Choroid plexus epithelial cell (primary cell): Measurements from ENCODE around the gene ADNP2.
"Not testable (repeated sequence)": the region's sequence is repeated elsewhere in the genome, so short reads cannot be mapped to it uniquely, and the experiment has no call there.

ENCODE experiments used
- DNase-seq: peaks from one replicate; pipeline ENCODE4 v3.0.0-alpha.2; 2010; ENCODE audit warnings: low read depth
- H3K4me3 ChIP-seq: 2 replicates; pipeline ENCODE4 v1.5.1; 2011; ENCODE audit warnings: low read depth, mild to moderate bottlenecking, control low read depth, low read length, moderate library complexity
- CTCF ChIP-seq: conservative IDR thresholded peaks from 2 replicates; pipeline ENCODE4 v1.5.1; 2011; ENCODE audit warnings: low read depth, mild to moderate bottlenecking, control low read depth, inconsistent platforms, low read length, moderate library complexity

The ADNP2 gene

DNA sequence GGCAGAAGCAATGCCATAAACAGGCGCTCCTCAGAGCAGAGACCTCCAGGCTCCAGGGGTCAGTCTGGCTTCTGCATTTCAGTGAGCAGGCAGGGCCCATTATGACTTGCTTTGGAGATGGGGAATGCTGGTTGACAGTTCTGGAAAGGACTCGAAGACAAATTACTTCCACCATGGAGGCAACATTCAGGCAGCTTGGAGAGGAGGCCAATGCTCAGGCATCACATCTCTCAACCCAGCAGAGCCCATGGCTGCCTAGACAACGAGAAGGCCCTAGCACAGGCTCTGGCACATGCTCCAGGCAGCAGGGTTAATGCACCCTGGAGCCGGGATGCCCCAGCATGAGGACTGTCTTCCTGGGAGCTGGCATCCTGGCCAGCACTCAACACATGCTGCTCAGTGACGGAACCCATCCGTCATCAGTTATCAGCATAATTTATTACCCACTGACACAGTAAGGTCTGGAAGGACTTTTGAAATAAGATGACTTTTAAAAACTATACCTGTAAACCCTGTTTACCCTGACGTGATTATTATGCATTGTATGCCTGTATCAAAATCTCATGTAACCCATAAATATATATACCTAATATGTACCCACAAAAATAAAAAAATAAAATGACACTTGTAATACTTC is 52.8 kb downstream of the ADNP2 start:
- no peak overlapping the region for H3K4me3 ChIP-seq
- no peak for DNase-seq
- no peak for TF ChIP-seq CTCF

DNA sequence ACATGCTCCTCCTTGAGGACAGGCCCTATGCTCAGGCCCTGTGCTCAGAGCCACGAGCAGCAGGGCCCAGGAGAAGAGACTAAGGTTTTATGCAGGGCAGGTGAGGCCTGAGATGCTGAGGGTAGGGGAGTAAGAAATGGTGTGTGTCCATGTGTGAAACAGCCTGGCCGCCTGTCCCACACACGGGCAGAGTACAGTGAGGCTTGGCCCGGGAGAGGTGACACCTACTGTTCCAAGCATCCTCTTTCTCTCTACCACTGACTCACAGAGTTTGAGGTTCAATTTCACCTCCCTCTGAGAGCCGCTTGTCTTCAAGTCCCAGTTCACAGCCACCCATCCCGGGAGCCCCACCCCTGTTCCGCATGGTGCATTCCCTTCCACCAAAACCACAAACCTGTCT is 54.1 kb downstream of the ADNP2 start:
- DNase-seq: no peak
- TF ChIP-seq CTCF: no peak
- H3K4me3 ChIP-seq: no peak overlapping the region

GRCh38 chr18:80164727-80165355 is 55.8 kb downstream of the ADNP2 start:
- not testable (repeated sequence) for DNase-seq, H3K4me3 ChIP-seq

DNA sequence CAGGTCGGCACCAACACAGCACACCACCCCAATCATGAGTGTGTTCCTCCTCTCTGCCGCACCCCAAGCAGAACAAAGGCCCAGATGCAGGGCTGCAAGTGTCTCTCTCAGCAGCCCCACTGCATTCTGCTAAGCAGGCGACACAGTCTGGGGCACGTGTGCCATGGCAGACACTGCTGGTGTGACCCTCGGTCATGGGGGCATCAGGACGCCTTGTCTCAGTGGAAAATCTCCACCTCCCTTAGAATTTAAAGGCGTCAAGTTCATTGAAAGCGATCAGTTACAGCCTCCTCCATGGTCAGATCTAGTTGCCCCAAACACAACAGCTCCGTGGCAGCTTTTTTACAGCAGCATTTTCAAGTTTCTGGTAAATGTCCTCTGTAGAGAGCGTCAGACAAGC is 57.2 kb downstream of the ADNP2 start:
- TF ChIP-seq CTCF: no peak
- no peak overlapping the region for H3K4me3 ChIP-seq
- DNase-seq: no peak

GRCh38 chr18:80166725-80167124 is 57.7 kb downstream of the ADNP2 start:
- TF ChIP-seq CTCF: no peak
- no peak for DNase-seq

GRCh38 chr18:80167331-80167730 is 58.3 kb downstream of the ADNP2 start:
- TF ChIP-seq CTCF: no peak
- DNase-seq: no peak
- no peak overlapping the region for H3K4me3 ChIP-seq

More at GRCh38 chr18:80166725-80167124, 57.7 kb downstream of the ADNP2 start:
- H3K4me3 ChIP-seq: no peak overlapping the region

DNA sequence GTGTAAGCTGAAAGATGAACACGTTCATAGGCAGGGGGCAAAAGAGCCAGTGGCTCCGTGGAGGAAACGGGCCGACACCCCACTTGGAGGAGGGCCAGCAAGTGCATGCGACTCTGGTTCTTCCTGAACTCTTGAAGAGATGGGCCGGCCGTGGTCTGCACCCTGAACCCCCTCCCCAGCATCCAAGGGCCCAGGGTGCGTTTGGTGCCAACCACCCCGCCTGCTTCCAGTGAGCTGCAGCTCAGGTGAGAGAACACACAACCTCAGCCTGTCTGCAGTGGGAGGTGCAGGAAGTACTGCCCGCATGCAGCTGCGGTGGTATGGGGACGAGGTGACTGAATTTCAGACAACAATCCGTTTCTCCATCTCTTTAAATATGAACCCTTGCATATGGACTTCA is 58.9 kb downstream of the ADNP2 start:
- no peak for DNase-seq
- no peak for TF ChIP-seq CTCF
- H3K4me3 ChIP-seq: no peak overlapping the region
